Suppressor macrophage treated with lipopolysaccharide for 4 hours (primary cell): ENCODE measurements around the gene MAD1L1.
"Not testable (repeated sequence)": the region's sequence is repeated elsewhere in the genome, so short reads cannot be mapped to it uniquely, and the experiment has no call there.

Experiments used
- DNase-seq: peaks from one replicate; pipeline ENCODE4 v3.0.0-alpha.2; 2020

MAD1L1 gene

DNA sequence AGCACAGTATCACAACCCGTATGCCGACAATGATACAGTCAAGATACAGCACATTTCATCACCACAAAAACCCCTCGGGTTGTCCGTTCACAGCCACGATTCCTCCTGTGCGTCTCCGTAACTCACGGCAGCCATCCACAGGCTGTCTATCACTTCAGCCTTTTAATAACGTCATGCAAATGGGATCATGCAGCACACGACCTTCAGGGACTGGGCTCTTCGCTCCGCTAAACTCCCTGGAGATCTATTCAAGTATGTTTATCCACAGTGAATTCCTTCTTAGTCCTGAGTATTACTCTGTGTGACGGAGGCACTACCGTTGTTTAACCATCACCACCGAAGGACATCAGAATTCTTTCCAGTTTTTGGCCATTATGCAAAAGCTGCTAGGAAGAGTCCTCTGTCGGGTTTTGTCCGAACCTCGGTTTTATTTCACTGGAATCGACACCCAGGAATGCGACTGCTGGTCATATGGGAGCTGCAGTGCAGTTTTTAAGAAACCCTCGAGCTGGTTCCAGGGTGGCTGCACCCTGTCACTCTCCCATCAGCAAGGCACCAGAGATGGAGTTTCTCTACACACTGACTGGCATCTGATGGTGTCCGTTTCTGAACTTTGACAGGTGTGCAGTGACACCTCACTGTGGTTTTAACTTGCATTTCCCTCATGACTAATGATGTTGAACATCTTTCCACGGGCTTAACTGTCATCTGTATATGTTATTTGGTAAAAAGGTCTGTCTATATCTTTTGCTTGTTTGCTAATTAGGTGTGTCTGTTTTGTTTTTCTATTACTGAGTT lies 193.6 kb downstream of the MAD1L1 start:
- DNase-seq, result no peak

GRCh38 chr7:2037808-2038522 lies 194.8 kb downstream of the MAD1L1 start:
- peak; percentile 44 for DNase-seq

DNA sequence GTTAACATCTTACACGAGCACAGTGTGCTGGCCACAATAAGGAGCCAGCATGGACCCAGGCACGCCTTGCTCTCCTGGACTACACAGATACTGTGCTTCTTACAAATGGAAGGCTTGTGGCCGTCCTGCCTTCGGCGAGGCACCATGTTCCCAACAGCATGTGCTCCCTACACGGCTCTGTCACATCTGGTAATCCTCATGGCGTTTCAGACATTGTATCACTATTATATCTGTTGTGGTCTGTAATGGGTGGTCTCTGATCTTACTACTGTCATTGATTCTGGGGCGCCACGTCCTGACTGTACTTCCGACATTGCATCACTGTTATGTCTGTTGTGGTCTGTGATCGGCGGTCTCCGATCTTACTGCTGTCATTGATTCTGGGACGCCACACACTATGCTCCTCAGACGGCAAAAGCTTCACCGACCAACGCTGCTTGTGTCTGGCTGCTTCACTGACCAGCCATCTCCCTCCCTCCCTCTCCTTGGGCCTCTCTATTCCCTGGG lies 195.4 kb downstream of the MAD1L1 start:
- DNase-seq, result no peak

- DNase-seq, result no peak
Measured at GRCh38 chr7:2036786-2037185, 196.0 kb downstream of the MAD1L1 start.

DNA sequence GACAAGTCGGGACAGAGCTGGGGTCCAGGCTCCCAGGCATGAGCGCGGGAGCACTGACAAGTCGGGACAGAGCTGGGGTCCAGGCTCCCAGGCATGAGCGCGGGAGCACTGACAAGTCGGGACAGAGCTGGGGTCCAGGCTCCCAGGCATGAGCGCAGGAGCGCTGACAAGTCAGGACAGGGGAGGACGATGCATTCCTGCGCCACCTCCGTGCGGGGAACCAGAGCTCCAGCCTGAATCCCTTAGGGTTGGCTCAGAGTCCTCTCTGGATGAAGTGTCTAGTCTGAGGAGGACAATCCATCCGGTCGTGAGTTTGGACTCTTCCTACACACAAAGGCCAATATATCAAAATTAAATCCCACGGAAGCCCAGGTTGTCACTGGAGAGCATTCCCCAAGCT lies 196.5 kb downstream of the MAD1L1 start:
- not testable (repeated sequence) for DNase-seq

DNA sequence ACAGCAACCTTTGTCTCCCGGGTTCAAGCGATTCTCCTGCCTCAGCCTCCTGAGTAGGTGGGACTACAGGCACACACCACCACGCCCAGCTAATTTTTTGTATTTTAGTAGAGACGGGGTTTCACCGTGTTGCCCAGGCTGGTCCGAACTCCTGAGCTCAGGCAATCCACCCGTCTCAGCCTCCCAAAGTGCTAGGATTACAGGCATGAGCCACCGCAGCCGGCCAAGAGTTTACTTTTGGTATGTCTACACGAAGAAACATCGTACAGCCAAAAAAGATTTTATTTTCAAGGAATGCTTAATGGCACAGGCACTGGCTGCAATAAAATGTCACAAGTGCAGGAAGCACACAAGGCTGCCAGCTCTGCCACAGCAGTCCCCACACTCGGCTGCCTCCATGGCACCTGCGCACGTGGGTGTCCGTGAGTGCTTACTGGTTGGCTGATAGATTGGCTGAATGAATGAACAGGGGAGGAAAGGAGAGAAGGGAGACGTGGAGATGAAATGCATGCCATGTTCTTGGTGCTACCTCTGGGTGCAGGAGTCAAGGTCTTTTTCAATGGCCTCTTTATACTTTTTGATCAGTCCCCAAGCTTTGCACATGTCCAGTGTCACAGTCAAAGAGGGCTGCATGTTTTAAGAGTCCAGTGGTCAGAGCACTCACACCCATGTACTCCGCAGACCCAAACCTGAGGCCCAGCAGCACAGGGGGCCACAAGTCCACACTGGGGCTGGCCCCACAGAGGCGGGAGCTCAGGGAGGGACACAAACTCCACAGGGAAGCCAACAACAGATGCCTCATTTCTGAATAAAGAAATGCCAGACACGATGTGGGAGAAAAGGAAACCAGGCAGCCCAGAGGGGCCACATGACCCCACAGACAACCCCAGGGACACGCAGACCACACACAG lies 198.2 kb downstream of the MAD1L1 start:
- DNase-seq, result no peak

GRCh38 chr7:2033586-2034135 lies 199.1 kb downstream of the MAD1L1 start:
- no peak for DNase-seq

- DNase-seq, result no peak
Measured at GRCh38 chr7:2032876-2033407, 199.8 kb downstream of the MAD1L1 start.

- DNase-seq, result no peak
Measured at GRCh38 chr7:2032030-2032875, 200.5 kb downstream of the MAD1L1 start.

GRCh38 chr7:2031451-2031845 lies 201.3 kb downstream of the MAD1L1 start:
- no peak for DNase-seq

DNA sequence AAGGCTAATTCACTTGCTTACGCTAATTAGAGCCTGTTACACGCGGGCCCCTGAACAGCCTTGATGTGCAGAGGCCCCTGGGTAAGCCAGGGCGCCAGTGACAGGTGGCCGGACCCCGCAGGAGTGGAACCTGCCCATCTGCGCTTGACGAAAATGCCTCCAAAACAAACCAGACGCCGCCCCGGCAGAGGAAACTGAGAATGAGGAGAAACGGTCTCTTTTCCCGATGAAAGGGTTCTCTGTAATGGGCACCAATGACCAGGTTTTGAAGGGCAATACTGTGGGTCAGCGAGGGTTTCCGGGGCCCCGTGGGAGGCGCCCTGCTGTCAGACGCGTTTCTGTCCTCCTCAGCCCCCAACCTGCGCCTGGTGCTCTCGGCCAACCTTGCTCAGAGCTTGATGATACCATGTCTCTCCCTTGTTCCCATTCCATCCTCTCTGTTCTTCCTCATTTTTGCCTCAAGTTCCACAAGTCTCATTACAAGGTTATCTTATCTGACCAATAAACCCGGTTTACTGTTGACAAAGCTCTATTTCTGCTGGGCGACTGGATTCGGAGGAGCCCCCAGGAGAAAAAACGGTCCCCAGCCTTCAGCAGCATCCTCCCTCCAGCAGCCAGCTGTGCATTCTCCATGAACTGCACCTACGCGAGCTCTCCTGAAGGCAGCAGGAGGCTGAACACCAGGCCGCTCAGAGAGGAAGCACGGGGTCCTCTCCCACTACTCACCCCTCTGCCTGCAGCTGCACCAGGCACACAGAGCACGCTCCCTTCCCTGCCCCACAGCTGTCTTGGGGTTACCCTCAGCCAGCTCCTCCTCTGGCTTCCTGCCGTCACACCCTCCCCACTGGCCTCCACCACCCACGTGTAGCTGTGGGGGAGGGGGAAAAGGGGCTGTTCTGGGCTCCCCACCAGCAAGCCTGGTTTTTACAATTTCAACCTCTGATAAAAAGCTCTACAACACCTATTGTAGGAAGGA lies 202.0 kb downstream of the MAD1L1 start:
- DNase-seq, result no peak

DNA sequence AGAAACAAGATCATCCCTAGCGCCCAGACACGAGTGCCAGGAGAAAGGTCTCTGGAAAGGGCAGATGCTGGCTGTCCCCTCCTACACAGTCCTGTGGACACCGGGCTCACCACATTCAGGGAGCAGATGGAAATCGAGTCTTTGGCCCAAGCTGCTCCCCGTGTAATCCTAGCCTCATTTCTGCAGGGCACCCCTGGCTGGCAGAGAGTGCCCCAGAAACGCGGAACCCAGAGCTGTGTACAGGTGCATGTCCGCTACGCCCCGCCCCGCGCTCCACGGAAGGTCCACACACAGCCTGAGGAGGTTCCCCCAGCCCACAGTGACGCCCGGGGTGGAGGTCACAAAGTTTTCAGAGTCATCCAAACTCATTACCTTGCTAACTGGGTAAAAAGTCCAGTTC lies 202.8 kb downstream of the MAD1L1 start:
- no peak for DNase-seq

GRCh38 chr7:2029211-2029905 lies 203.4 kb downstream of the MAD1L1 start:
- no peak for DNase-seq

- DNase-seq, result no peak
Measured at GRCh38 chr7:2028733-2029132, 204.0 kb downstream of the MAD1L1 start.

- DNase-seq, result no peak
Measured at GRCh38 chr7:2025188-2025587, 207.6 kb downstream of the MAD1L1 start.

DNA sequence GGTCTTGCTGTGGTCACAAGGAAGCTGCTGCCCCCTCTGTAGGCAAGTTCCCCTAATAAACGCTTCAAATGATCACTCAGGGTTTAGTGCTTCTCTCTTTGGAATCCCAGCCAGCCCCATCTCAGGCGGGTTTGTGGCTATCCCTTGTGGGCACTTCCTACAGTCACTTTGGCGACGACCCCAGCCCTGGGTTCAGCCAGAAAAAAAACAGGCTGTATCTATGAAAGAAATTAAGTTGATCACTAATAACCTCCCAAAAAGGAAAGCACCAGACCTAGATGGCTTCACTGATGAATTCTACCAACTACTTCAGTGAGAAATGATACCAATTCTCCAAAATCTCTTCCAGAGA lies 208.2 kb downstream of the MAD1L1 start:
- no peak for DNase-seq

DNA sequence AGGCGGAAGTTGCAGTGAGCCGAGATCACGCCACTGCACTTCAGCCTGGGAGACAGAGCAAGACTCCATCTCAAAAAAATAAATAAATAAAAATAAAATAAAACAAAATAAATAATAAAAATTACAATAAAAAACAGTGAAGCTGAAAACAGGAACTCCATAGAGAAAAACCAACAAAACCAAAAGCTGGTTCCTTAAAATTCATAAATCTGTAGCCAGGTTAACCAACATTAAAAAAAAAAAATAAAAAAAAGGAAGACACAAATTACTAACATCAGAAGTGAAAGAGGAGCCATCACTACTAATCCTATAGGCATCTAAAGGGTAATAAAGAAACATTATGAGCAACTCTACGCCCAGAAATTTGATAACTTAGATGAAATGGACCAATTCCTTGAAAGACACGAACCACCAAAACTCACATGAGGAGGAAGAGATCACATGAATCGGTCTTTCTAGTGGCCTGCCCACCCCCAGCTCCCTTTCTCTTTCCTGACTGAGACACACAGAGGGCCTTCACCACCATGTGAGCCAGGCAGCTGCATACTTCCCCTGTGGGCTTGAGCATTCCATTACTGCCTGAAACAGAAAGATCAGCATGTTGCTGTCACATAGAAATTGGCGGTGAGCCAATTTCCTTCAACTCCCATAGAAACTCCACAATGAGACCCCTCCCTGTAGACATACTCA lies 208.7 kb downstream of the MAD1L1 start:
- DNase-seq, result peak; percentile 81

DNA sequence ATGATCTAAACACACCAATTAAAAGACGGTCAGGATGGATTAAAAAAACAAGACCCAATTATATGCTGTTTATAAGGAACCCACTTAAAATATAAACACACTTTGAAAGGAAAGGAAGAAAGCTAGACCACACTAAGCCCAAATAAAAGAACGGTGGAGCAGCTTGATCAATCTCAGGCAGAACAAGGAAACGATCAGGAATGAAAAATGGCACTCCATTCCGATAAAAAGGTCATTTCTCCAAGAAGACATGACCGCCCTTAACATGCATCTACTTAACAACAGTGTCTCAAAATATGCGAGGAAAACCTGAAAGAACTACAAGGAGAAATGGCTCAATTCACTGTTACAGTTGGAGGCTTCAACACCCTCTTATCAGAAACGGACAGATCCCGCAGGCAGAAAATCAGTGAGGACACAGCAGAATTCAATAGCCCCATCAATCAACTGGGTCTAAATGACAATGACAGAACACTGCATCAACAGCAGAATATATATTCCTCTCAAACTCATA lies 210.0 kb downstream of the MAD1L1 start:
- no peak for DNase-seq

DNA sequence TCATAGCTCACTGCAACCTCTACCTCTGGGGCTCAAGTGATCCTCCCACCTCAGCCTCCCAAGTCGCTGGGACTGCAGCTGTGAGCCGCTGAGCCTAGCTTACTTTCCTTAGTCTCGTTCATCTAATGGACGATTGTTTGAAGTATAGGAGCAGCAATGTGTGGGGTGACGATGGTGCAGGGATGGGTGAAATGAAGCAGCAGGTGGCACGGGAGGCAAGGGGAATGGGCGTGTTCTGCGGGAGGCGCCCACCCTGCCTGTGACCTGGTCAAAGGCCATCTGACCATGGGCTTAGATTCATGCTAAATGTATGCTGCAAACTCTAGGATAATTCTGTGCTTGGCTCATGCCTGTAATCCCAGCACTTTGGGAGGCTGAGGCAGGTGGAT lies 210.7 kb downstream of the MAD1L1 start:
- no peak for DNase-seq
